Activated naive CD4-positive, alpha-beta T cell treated with anti-CD3 and anti-CD28 coated beads, Interleukin-2, amount 50 U/mL, for 24 hours (primary cell): ENCODE results near the gene GPR173.

Experiments used
- H3K27ac Mint-ChIP-seq: one replicate; pipeline ENCODE4 v1.8.0; 2021; ENCODE audit warnings: mild to moderate bottlenecking, mixed read lengths
- H3K27me3 Mint-ChIP-seq: one replicate; pipeline ENCODE4 v1.8.0; 2021; ENCODE audit warnings: mixed read lengths
- H3K36me3 Mint-ChIP-seq: one replicate; pipeline ENCODE4 v1.8.0; 2021; ENCODE audit warnings: mixed read lengths
- H3K4me1 Mint-ChIP-seq: one replicate; pipeline ENCODE4 v1.8.0; 2021; ENCODE audit warnings: mixed read lengths
- H3K4me3 Mint-ChIP-seq: one replicate; pipeline ENCODE4 v1.8.0; 2021; ENCODE audit warnings: mild to moderate bottlenecking, mixed read lengths
- H3K9me3 Mint-ChIP-seq: one replicate; pipeline ENCODE4 v1.8.0; 2021; ENCODE audit warnings: mixed read lengths

Gene GPR173

DNA sequence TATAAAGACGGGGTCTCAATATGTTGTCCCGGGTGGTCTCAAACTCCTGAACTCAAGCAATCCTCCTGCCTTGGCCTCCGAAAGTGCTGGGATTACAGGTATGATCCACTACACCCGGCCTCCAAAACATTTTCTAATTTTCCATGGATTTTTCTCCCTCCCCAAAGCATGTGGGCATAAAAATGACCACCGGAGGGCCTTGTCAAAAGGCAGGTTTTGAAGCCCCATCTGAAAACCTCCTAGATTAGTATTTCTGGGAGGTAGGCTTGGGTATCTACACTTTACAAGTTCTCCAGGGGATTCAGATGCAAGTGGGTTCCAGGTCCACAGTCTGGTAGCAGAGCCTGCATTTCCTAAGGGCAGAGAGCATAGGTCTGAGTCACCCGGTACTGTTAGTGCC, 1.4 kb upstream of the GPR173 start:
- no peak overlapping the region for H3K27ac Mint-ChIP-seq
- no peaks in the 10 kb centered on the region for H3K9me3 Mint-ChIP-seq
- no peaks in the 10 kb centered on the region for H3K4me1 Mint-ChIP-seq
- peaks cover 5% of the 10 kb centered on the region for H3K27me3 Mint-ChIP-seq
- H3K36me3 Mint-ChIP-seq = no peaks in the 10 kb centered on the region
- H3K4me3 Mint-ChIP-seq = no peak overlapping the region

DNA sequence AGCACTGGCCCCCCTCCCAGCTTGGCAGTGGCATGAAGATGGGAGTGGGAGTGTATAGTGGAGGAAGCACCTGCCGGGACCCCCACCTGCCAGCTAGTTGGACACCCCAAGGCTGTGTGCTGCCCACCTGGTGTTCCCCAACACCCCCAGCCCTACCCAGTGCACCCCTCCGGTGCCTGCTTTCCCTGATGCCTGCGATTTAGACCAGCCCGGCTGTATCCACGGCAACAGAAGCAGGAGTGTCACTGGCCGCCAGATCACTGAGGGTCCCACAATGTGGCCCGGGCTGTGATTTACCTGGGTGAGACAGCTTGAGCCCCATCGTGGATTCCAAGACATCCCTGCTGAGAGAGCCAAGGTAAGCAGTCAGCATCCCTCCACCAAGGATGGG, 533 bp downstream of the GPR173 start:
- Mint-ChIP-seq H3K27me3 (peaks cover 5% of the 10 kb centered on the region), H3K4me1 (no peaks in the 10 kb centered on the region), H3K36me3 (no peaks in the 10 kb centered on the region), H3K4me3 (no peak overlapping the region), H3K9me3 (no peaks in the 10 kb centered on the region), H3K27ac (no peak overlapping the region)

DNA sequence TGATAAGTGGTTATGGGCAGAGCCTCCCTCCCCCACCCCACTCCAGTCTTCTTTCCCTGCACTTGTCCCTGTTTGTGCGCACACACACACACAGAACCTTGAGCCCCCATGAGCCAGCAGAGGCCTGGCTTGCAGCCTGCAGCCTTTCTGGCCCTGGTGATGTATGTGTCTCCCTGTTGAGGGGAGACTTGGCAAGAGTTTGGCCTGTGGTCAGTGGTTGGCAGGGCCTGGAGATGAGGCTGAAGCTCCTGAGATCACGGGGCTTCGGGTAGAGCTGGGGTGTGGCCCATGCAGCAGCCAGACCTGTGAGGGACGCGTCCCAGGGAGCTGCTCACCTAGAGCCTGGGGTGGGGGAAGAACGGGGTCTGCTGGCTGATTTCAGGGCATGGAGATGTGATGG, 2.3 kb downstream of the GPR173 start:
- Mint-ChIP-seq H3K27me3 (peaks cover 5% of the 10 kb centered on the region), H3K9me3 (no peaks in the 10 kb centered on the region), H3K4me3 (no peak overlapping the region), H3K27ac (no peak overlapping the region), H3K36me3 (no peaks in the 10 kb centered on the region), H3K4me1 (no peaks in the 10 kb centered on the region)

DNA sequence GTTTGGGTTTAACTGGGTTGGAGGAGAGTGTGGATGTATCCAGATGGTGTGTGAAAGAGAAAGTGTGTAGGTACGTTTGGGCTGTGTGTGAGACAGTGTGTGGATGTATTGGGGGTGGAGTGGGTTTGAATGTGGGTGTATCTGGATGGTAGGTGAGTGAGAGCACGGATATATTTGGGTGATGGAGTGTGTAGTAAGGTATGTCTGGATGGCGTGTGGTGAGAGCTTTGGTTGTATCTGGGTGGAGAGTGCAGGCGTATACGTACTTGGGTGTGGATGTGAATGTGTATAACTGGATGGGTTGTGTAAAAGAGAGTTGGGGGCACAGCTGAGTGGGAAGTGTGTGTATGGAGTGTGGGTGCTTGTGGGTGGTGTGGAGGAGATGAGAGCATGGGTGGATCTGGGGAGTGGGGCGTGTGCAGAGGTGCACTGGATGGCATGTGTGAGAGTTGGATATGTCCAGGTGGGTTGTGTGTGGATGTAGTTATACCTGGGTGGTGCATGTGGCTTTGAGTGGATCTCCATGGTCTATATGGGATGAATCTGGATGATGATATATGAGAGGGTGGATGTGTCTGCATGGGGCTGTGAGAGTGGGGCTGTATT, 6.8 kb downstream of the GPR173 start:
- Mint-ChIP-seq H3K27ac (no peak overlapping the region), H3K4me1 (no peaks in the 10 kb centered on the region), H3K36me3 (no peaks in the 10 kb centered on the region), H3K27me3 (peaks cover 2% of the 10 kb centered on the region), H3K9me3 (no peaks in the 10 kb centered on the region), H3K4me3 (no peak overlapping the region)

DNA sequence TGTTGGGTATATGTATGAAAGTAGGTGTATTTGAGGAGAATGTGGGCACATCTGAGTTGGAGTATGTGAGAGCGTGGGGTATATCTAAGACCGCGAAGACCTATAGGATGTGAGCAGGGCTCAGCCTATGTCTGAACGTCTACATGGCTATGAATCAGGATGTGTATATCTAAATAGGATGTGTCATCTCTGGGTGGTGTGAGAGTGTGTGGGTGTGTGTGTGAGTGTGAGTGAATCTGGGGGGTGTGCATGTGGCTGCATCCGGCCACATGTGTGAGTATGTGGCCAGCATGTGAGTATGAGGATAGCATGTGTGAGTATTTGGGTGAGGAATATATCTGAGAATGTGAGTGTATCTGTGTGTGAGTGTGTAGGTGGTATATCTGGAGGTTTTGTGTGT, 7.7 kb downstream of the GPR173 start:
- Mint-ChIP-seq H3K9me3 (no peaks in the 10 kb centered on the region), H3K27me3 (no peaks in the 10 kb centered on the region), H3K4me1 (no peaks in the 10 kb centered on the region), H3K4me3 (no peak overlapping the region), H3K36me3 (no peaks in the 10 kb centered on the region), H3K27ac (no peak overlapping the region)

DNA sequence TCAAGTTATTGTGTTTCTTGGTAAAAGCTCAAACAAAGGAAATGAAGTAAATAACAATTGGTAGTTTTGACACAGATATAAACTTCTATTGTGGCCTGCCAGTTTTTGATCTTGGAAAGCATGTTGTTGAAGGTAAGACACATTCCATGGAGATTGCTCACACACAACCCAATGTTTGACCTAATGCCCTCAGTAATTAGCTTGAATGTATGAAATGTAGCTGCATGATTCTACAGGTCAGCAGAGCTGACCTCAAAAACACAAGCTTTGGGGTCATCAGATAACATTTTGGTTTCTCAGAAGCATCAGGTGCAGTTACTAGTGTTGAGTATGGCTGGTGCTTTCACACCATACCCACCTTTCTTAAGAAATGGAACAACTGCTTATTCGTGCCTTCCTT, 16.5 kb downstream of the GPR173 start:
- no peaks in the 10 kb centered on the region for H3K9me3 Mint-ChIP-seq
- H3K4me1 Mint-ChIP-seq = no peaks in the 10 kb centered on the region
- no peaks in the 10 kb centered on the region for H3K36me3 Mint-ChIP-seq
- H3K27me3 Mint-ChIP-seq = no peaks in the 10 kb centered on the region
- no peak overlapping the region for H3K4me3 Mint-ChIP-seq
- no peak overlapping the region for H3K27ac Mint-ChIP-seq

DNA sequence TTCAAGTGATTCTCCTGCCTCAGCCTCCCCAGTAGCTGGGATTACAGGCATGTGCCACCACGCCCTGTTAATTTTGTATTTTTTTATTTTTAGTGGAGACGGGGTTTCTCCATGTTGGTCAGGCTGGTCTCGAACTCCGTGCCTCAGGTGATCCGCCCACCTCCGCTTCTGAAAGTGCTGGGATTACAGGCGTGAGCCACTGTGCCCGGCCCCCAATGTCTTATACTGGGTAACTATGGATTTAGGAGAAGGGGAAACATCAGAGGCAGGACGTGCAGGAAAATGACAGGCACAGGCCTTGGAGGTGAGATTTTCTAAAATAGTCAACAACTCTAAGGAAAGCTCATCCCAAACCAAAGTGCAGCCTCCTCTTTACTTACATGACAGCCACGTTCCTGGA, 22.5 kb downstream of the GPR173 start:
- H3K27me3 Mint-ChIP-seq = no peaks in the 10 kb centered on the region
- H3K36me3 Mint-ChIP-seq = no peaks in the 10 kb centered on the region
- peaks cover 18% of the 10 kb centered on the region for H3K4me1 Mint-ChIP-seq

DNA sequence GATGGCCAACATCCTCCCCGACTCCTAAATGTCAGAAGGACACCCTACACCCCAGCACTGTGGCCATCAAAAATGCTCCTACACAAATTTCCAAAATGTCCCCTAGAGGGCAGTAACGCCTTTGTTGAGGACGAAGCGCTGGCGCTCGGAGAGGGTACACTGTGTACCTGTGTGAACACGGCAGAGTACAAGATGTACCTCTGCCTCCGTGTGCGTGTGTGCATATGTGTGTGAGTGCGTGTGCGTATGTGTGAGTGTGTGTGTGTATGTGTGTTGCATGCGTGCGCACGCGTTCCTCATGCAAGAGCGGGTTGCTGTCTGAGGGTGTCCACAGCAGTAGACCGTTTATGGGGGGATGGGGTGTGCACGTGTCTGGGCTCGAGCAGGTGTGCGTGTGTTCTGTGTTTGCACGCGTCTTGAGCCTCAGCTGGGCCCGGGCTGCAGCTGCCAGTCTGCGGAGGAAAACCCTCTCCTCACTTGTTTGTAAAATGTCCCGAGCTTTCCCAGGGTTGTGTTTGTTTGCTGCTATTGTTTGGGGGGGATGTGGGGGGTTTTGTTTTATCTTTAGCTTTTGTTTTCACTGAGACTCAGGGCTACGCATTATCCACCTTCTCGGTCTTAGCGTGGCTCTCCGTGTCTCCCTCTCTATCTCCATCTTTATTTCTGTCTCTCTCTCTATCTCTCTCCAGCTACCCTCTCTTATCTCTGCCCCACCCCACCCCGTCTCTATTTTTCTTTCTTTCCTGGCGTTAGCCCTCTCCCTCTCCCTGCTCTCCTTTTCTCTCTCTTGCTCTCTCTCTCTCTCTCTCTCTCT, 23.2 kb downstream of the GPR173 start:
- Mint-ChIP-seq H3K4me3 (peak overlapping the region; percentile 91), H3K4me1 (peaks cover 18% of the 10 kb centered on the region), H3K27me3 (no peaks in the 10 kb centered on the region), H3K9me3 (no peaks in the 10 kb centered on the region), H3K27ac (peak overlapping the region; percentile 98), H3K36me3 (no peaks in the 10 kb centered on the region)

More for the DNA sequence above, 22.5 kb downstream of the GPR173 start:
- Mint-ChIP-seq H3K4me3 (no peak overlapping the region), H3K27ac (no peak overlapping the region), H3K9me3 (no peaks in the 10 kb centered on the region)

DNA sequence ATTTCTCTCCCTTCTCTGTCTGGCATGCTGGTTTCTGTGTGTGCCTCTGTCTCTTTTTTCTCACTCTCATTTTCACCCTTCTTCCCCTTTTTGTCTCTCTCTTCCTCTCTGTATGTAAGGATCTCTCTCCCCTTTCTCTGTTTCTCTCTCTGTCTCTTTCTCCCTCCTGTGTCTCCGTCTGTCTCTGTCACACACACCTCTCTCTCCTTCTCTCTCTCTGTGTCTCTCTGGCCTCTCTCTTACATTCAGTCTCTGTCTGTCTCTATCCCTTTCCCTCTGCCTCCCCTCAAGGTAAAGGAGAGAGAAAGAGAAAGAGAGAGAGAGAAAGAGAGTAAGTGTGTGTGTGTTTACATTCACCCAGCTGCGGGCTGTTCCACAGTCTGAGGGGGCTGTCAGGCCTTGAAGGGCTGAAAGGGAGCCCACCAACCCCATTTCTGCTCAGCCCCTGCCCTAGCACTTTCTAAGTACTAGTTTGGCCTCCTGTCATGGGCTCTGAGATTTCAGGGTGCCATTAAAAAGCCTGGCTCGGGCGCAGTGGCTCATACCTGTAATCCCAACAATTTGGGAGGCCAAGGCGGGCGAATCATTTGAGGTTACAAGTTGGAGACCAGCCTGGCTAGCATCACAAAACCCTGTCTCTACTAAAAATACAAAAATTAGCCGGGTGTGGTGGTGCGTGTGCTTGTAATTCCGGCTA, 24.0 kb downstream of the GPR173 start:
- Mint-ChIP-seq H3K4me1 (peaks cover 18% of the 10 kb centered on the region), H3K27me3 (no peaks in the 10 kb centered on the region), H3K36me3 (no peaks in the 10 kb centered on the region), H3K4me3 (peak overlapping the region; percentile 91), H3K9me3 (no peaks in the 10 kb centered on the region), H3K27ac (peak overlapping the region; percentile 98)

DNA sequence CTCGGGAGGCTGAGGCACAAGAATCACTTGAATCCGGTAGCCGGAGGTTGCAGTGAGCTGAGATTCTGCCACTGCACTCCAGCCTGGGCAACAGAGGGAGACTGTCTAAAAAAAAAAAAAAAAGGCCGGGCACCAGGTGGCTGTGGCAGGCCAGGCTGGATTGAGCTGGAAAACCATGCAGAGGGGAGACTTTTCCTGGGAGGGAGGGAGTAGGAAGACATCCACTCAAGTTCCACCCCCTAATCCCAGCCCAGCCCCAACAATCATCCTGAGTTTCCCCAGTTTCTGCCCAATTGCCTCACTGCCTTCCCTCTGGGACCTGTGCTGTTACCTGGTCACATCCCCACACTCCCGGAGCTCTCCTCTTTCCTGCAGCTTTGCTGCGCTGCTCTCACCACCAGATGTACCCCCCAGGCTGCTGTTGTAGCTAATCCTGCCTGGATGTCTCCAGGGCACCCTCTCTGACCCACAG, 24.6 kb downstream of the GPR173 start:
- Mint-ChIP-seq H3K4me1 (peaks cover 18% of the 10 kb centered on the region), H3K27me3 (no peaks in the 10 kb centered on the region), H3K36me3 (no peaks in the 10 kb centered on the region), H3K4me3 (peak overlapping the region; percentile 33), H3K27ac (peak overlapping the region; percentile 55), H3K9me3 (no peaks in the 10 kb centered on the region)

DNA sequence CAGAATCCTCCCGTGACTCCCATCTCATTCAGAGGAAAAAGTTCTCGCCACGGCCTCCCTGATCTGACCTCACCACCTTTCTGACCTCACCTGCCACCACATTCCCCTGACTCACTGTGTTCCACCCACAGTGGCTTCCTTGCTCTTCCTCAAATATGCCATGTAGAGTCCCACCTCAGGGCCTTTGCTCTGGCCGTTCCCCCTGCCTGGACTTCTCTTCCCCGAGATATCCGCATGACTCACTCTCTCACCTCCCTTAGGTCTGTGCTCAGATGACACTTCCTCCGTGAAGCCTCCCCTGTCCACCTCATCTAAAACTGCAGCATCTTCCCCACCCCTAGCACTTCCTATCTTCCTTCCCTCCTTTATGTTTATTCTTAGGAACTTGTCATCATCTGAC, 26.4 kb downstream of the GPR173 start:
- Mint-ChIP-seq H3K36me3 (no peaks in the 10 kb centered on the region), H3K9me3 (no peaks in the 10 kb centered on the region), H3K27me3 (no peaks in the 10 kb centered on the region), H3K27ac (peak overlapping the region; percentile 42), H3K4me3 (no peak overlapping the region), H3K4me1 (peaks cover 18% of the 10 kb centered on the region)

DNA sequence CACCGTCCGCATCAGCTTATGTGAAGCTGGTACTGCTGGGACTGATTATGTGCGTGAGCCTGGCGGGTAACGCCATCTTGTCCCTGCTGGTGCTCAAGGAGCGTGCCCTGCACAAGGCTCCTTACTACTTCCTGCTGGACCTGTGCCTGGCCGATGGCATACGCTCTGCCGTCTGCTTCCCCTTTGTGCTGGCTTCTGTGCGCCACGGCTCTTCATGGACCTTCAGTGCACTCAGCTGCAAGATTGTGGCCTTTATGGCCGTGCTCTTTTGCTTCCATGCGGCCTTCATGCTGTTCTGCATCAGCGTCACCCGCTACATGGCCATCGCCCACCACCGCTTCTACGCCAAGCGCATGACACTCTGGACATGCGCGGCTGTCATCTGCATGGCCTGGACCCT, 28.1 kb downstream of the GPR173 start:
- Mint-ChIP-seq H3K9me3 (no peaks in the 10 kb centered on the region), H3K27me3 (no peaks in the 10 kb centered on the region), H3K4me1 (peaks cover 22% of the 10 kb centered on the region), H3K36me3 (no peaks in the 10 kb centered on the region), H3K4me3 (no peak overlapping the region), H3K27ac (no peak overlapping the region)

DNA sequence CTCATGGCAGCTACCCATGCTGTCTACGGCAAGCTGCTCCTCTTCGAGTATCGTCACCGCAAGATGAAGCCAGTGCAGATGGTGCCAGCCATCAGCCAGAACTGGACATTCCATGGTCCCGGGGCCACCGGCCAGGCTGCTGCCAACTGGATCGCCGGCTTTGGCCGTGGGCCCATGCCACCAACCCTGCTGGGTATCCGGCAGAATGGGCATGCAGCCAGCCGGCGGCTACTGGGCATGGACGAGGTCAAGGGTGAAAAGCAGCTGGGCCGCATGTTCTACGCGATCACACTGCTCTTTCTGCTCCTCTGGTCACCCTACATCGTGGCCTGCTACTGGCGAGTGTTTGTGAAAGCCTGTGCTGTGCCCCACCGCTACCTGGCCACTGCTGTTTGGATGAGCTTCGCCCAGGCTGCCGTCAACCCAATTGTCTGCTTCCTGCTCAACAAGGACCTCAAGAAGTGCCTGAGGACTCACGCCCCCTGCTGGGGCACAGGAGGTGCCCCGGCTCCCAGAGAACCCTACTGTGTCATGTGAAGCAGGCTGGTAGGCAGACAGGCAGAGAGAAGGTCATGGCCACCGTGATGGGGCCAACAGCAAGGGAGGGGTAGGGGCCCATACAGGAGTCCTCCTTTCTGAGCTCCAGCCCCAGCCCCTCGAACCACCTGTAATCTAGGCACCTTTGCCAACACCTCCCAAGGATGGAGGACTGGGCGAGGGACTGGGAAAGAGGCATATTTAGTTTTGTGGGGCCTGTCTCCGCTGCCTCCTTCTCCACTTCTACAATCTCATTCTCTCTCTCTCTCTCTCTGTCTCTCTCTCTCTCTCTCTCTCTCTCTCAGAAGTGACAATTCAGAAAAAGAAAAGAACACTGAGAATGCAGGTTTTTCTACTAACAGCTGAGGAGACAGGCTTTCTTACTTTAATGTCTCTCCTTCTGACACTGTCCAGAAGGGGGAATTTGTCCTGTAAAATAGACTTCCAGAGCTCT, 28.9 kb downstream of the GPR173 start:
- Mint-ChIP-seq H3K27me3 (no peaks in the 10 kb centered on the region), H3K4me1 (peaks cover 13% of the 10 kb centered on the region), H3K9me3 (no peaks in the 10 kb centered on the region), H3K27ac (no peak overlapping the region), H3K36me3 (no peaks in the 10 kb centered on the region), H3K4me3 (no peak overlapping the region)

DNA sequence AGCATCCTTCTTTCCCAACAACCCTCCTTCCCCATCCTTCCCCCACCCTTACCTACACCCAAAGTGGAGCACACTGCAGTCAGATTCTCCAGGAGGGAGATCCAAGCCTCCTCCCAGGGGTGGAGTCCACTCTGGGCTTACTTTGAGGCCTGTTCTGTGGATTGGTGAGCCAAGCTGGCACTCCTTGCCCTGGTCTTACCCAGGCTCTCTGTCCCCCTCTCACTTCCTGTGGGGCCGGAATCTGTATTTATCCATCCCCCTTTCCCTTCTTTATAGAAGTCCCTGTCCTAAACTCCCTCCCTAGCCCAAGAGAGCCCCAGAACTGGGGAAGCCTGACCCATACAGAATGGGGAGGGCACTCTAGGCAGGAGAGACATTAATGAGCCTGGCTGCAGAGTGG, 30.4 kb downstream of the GPR173 start:
- H3K4me3 Mint-ChIP-seq = no peak overlapping the region
- H3K4me1 Mint-ChIP-seq = peaks cover 18% of the 10 kb centered on the region
- H3K36me3 Mint-ChIP-seq = peaks cover 6% of the 10 kb centered on the region
- no peaks in the 10 kb centered on the region for H3K27me3 Mint-ChIP-seq
- H3K9me3 Mint-ChIP-seq = no peaks in the 10 kb centered on the region
- H3K27ac Mint-ChIP-seq = no peak overlapping the region
